Erythroblast (primary cell): ENCODE results near the gene ENTREP3.

Source experiments
- GATA1 ChIP-seq: IDR thresholded peaks from 2 replicates; pipeline ENCODE4 v1.6.1; 2011; ENCODE audit warnings: low read depth, mild to moderate bottlenecking, control low read depth, low read length, moderate library complexity
- POLR2A ChIP-seq: IDR thresholded peaks from 2 replicates; pipeline ENCODE4 v1.6.1; 2011; ENCODE audit warnings: mild to moderate bottlenecking, low read length

DNA sequence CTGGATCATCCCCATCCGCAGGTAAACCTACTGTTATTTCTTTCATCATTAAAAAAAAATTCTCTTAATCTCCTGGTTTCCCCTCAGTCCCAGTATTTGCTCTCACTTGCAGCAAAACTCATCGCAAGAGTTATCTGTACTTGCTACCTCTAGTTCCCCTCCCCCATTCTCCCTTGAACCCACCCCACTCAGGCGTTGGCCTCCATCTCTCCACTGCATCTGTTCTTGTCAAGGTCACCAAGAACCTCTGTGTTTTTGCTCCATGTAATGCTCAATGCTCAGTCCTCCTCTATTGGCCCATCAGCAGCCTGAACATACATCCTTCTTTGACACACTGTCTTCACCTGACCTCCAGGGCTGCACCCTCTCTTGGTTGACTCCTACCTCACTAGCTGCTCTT is 41.4 kb upstream of the ENTREP3 start:
- no peak for TF ChIP-seq POLR2A
- TF ChIP-seq GATA1: no peak
